IMR-90 (cell line): Measurements from ENCODE around the gene EDN2. TPM values are rescaled to one million over a fixed set of nuclear protein-coding genes. Genes with fewer than 3 reads are reported as not detected.

Experiments
- ATAC-seq: fragments of 200-7000 bp; cut with Tn5 transposase; 2 replicates; pipeline ENCODE4 v1.9.1; 2020; ENCODE audit warnings: low read depth, mild to moderate bottlenecking, moderate library complexity
- BruUV-seq: library from RNA; stranded (reverse); fragments of 400-500 nt; replicated peaks from 2 replicates; lab custom pipeline; 2021; lab: Mats Ljungman, UMichigan
- CTCF ChIA-PET: fragments of 300-600 bp; formaldehyde crosslinking; extraction: SDS; loops from one replicate; lab custom pipeline; 2021; ENCODE audit warnings: antibody characterized with exemption; lab: Yijun Ruan, JAX
- POLR2A ChIA-PET: fragments of 300-600 bp; sonication (Branson Sonifier 250); formaldehyde crosslinking; loops from one replicate; lab custom pipeline; 2022; ENCODE audit warnings: antibody characterized with exemption; ENCODE audit not compliant: unreplicated experiment; lab: Charles Lee
- DNase-seq: peaks from one replicate; pipeline ENCODE4 v3.0.0; 2013
- H2AFZ ChIP-seq: replicated peaks from 2 replicates; pipeline ENCODE3; 2013; ENCODE audit warnings: low read length, mild to moderate bottlenecking; ENCODE audit not compliant: poor library complexity
- H2AK5ac ChIP-seq: 2 replicates; pipeline ENCODE4 v1.6.1; 2013; ENCODE audit warnings: low read depth, low read length, inconsistent platforms
- H2AK9ac ChIP-seq: replicated peaks from 2 replicates; pipeline ENCODE3; 2013; ENCODE audit warnings: mild to moderate bottlenecking, low read depth, low read length, moderate library complexity; ENCODE audit not compliant: poor library complexity
- H2BK120ac ChIP-seq: 2 replicates; pipeline ENCODE4 v1.6.1; 2013; ENCODE audit warnings: low read depth, low read length, inconsistent platforms
- H2BK15ac ChIP-seq: 3 replicates; pipeline ENCODE4 v1.6.1; 2013; ENCODE audit warnings: low read depth, low read length, inconsistent platforms
- H2BK20ac ChIP-seq: 2 replicates; pipeline ENCODE4 v1.6.1; 2013; ENCODE audit warnings: low read depth, mild to moderate bottlenecking, inconsistent platforms, low read length, moderate library complexity
- H2BK5ac ChIP-seq: 2 replicates; pipeline ENCODE4 v1.6.1; 2013; ENCODE audit warnings: mild to moderate bottlenecking, low read depth, low read length, inconsistent platforms; ENCODE audit not compliant: poor library complexity, severe bottlenecking
- H3K14ac ChIP-seq: replicated peaks from 2 replicates; pipeline ENCODE4 v1.6.1; 2013; ENCODE audit warnings: low read depth, low read length, inconsistent platforms
- H3K18ac ChIP-seq: 2 replicates; pipeline ENCODE4 v1.6.1; 2013; ENCODE audit warnings: low read depth, low read length, control low read depth
- H3K23ac ChIP-seq: 2 replicates; pipeline ENCODE4 v1.6.1; 2013; ENCODE audit warnings: low read depth, low read length, inconsistent platforms
- H3K27ac ChIP-seq: 2 replicates; pipeline ENCODE4 v1.5.1; 2013; ENCODE audit warnings: mild to moderate bottlenecking, control low read depth, low read length; ENCODE audit not compliant: insufficient read depth
- H3K27me3 ChIP-seq: 2 replicates; pipeline ENCODE4 v1.6.1; 2013; ENCODE audit warnings: low read length; ENCODE audit not compliant: control insufficient read depth, insufficient read depth
- H3K36me3 ChIP-seq: 2 replicates; pipeline ENCODE4 v1.6.1; 2013; ENCODE audit warnings: low read length, mixed read lengths; ENCODE audit not compliant: control insufficient read depth, insufficient read depth
- H3K4ac ChIP-seq: 2 replicates; pipeline ENCODE4 v1.6.1; 2013; ENCODE audit warnings: low read depth, low read length, inconsistent platforms
- H3K4me1 ChIP-seq: 2 replicates; pipeline ENCODE4 v1.6.1; 2013; ENCODE audit warnings: low read length, mixed read lengths; ENCODE audit not compliant: control insufficient read depth, insufficient read depth
- H3K4me2 ChIP-seq: 2 replicates; pipeline ENCODE4 v1.6.1; 2013; ENCODE audit warnings: low read depth, mild to moderate bottlenecking, control low read depth, low read length, moderate library complexity
- H3K4me3 ChIP-seq: 2 replicates; pipeline ENCODE4 v1.5.1; 2013; ENCODE audit warnings: low read depth, mild to moderate bottlenecking, control low read depth, low read length, moderate library complexity; ENCODE audit not compliant: insufficient read depth
- H3K56ac ChIP-seq: 2 replicates; pipeline ENCODE4 v1.6.1; 2013; ENCODE audit warnings: low read length, inconsistent platforms; ENCODE audit not compliant: insufficient read depth; ENCODE audit errors: extremely low read depth
- H3K79me1 ChIP-seq, 2 experiments: 2 replicates each; pipeline ENCODE4 v1.6.1; 2013; ENCODE audit warnings: low read length in 2 of 2, inconsistent platforms in 1 of 2, low read depth in 1 of 2
- H3K9ac ChIP-seq: 2 replicates; pipeline ENCODE4 v1.6.1; 2013; ENCODE audit warnings: low read depth, low read length, control low read depth
- H3K9me1 ChIP-seq: 2 replicates; pipeline ENCODE4 v1.6.1; 2013; ENCODE audit warnings: low read length, inconsistent platforms; ENCODE audit not compliant: insufficient read depth
- H3K9me3 ChIP-seq: 2 replicates; pipeline ENCODE4 v1.6.1; 2013; ENCODE audit warnings: low read length; ENCODE audit not compliant: control insufficient read depth, insufficient read depth
- H4K20me1 ChIP-seq: 2 replicates; pipeline ENCODE4 v1.6.1; 2013; ENCODE audit warnings: low read length, inconsistent platforms; ENCODE audit not compliant: insufficient read depth
- H4K5ac ChIP-seq: 2 replicates; pipeline ENCODE4 v1.6.1; 2013; ENCODE audit warnings: mild to moderate bottlenecking, low read depth, low read length, control low read depth
- H4K8ac ChIP-seq, 2 experiments: 2 replicates each; pipeline ENCODE4 v1.6.1; 2013; ENCODE audit warnings: low read depth in 2 of 2, low read length in 2 of 2, control low read depth in 1 of 2, inconsistent platforms in 1 of 2
- H4K91ac ChIP-seq: 2 replicates; pipeline ENCODE4 v1.6.1; 2013; ENCODE audit warnings: low read depth, low read length, inconsistent platforms; ENCODE audit not compliant: insufficient read depth
- BHLHE40 ChIP-seq: fragments of 150-350 bp; IDR thresholded peaks from 2 replicates; pipeline ENCODE4 v1.6.1; 2016; ENCODE audit warnings: mild to moderate bottlenecking, low read depth, low read length
- CEBPB ChIP-seq: IDR thresholded peaks from 2 replicates; pipeline ENCODE4 v1.6.1; 2012; ENCODE audit warnings: low read depth, low read length, improper control_type of control experiment
- CTCF ChIP-seq: conservative IDR thresholded peaks from 2 replicates; pipeline ENCODE4 v1.5.1; 2012; ENCODE audit warnings: mild to moderate bottlenecking, low read depth, low read length, improper control_type of control experiment
- FOS ChIP-seq: fragments of 150-350 bp; IDR thresholded peaks from 2 replicates; pipeline ENCODE4 v1.6.1; 2016; ENCODE audit warnings: low read depth, low read length
- MAFK ChIP-seq: IDR thresholded peaks from 2 replicates; pipeline ENCODE4 v1.6.1; 2012; ENCODE audit warnings: low read depth, low read length, improper control_type of control experiment
- MAZ ChIP-seq: IDR thresholded peaks from 2 replicates; pipeline ENCODE4 v1.6.1; 2012; ENCODE audit warnings: low read depth, mild to moderate bottlenecking, low read length, improper control_type of control experiment, moderate library complexity, borderline replicate concordance
- MXI1 ChIP-seq: IDR thresholded peaks from 2 replicates; pipeline ENCODE4 v1.6.1; 2012; ENCODE audit warnings: low read depth, mild to moderate bottlenecking, low read length, moderate library complexity, borderline replicate concordance
- NFE2L2 ChIP-seq: fragments of 150-350 bp; IDR thresholded peaks from 2 replicates; pipeline ENCODE4 v1.6.1; 2016; ENCODE audit warnings: low read depth, mild to moderate bottlenecking, low read length
- POLR2A ChIP-seq: IDR thresholded peaks from 2 replicates; pipeline ENCODE4 v1.6.1; 2012; ENCODE audit warnings: mild to moderate bottlenecking, low read depth, low read length
- RAD21 ChIP-seq: IDR thresholded peaks from 2 replicates; pipeline ENCODE4 v1.6.1; 2012; ENCODE audit warnings: low read length, improper control_type of control experiment
- RCOR1 ChIP-seq: IDR thresholded peaks from 2 replicates; pipeline ENCODE4 v1.6.1; 2012; ENCODE audit warnings: mild to moderate bottlenecking, low read length, improper control_type of control experiment; ENCODE audit not compliant: insufficient replicate concordance
- RFX5 ChIP-seq: IDR thresholded peaks from 2 replicates; pipeline ENCODE4 v1.8.0; 2012; ENCODE audit warnings: low read depth, mild to moderate bottlenecking, low read length, moderate library complexity
- SMC3 ChIP-seq: fragments of 150-350 bp; IDR thresholded peaks from 2 replicates; pipeline ENCODE4 v1.6.1; 2016; ENCODE audit warnings: low read depth, mild to moderate bottlenecking, antibody characterized with exemption, low read length, moderate library complexity
- USF2 ChIP-seq: fragments of 150-350 bp; IDR thresholded peaks from 2 replicates; pipeline ENCODE4 v1.6.1; 2017; ENCODE audit warnings: mild to moderate bottlenecking, antibody characterized with exemption, low read length, low read depth
- WGBS, 2 experiments: methylation state at CpG; one replicate each; pipeline versions ENCODE4 v1.1.5 to v1.1.7; 2013; ENCODE audit warnings: missing lambda C conversion rate in 2 of 2; ENCODE audit not compliant: insufficient read length in 1 of 2; ENCODE audit errors: extremely low coverage in 2 of 2; 5-methylcytosine and 5-hydroxymethylcytosine counted together
- dilution Hi-C: fragments of 300-500 bp; cut with HindIII; formaldehyde crosslinking; loops from one replicate; pipeline ENCODE4 v1.14.3; 2018; ENCODE audit warnings: low sequenced_read_pairs; ENCODE audit not compliant: unreplicated experiment
- in situ Hi-C: fragments of 300-500 bp; cut with MboI; formaldehyde crosslinking; loops from 3 replicates; pipeline ENCODE4 v1.14.3; 2019; ENCODE audit warnings: low sequenced_read_pairs, inconsistent platforms, mixed read lengths
- intact Hi-C: fragments of 100-400 bp; cut with micrococcal nuclease; formaldehyde crosslinking; loops from 2 replicates; pipeline ENCODE4 v1.10.0; 2022
- polyA plus RNA-seq, 3 experiments: library from polyadenylated mRNA; depleted of rRNA; stranded (reverse); fragments of >200 nt; gene quantifications; 2 replicates each; pipeline ENCODE4 v1.2.3, GENCODE V29; 2012; ENCODE audit warnings: low replicate concordance in 1 of 3
- total RNA-seq: library from RNA; depleted of rRNA; stranded (reverse); fragments of >200 nt; gene quantifications from 2 replicates; pipeline ENCODE4 v1.2.3, GENCODE V29; 2012
- TF ChIP-seq, protein P1 (sequence below): fragments of 150-350 bp; IDR thresholded peaks from 2 replicates; pipeline ENCODE4 v1.6.1; 2016; ENCODE audit warnings: low read depth, mild to moderate bottlenecking, low read length, moderate library complexity, borderline replicate concordance

Gene EDN2
- total and polyA plus RNA-seq, 2 of the 4 experiments (the other 2 are of a cell fraction) = 0.27 TPM; not detected in 1

DNA sequence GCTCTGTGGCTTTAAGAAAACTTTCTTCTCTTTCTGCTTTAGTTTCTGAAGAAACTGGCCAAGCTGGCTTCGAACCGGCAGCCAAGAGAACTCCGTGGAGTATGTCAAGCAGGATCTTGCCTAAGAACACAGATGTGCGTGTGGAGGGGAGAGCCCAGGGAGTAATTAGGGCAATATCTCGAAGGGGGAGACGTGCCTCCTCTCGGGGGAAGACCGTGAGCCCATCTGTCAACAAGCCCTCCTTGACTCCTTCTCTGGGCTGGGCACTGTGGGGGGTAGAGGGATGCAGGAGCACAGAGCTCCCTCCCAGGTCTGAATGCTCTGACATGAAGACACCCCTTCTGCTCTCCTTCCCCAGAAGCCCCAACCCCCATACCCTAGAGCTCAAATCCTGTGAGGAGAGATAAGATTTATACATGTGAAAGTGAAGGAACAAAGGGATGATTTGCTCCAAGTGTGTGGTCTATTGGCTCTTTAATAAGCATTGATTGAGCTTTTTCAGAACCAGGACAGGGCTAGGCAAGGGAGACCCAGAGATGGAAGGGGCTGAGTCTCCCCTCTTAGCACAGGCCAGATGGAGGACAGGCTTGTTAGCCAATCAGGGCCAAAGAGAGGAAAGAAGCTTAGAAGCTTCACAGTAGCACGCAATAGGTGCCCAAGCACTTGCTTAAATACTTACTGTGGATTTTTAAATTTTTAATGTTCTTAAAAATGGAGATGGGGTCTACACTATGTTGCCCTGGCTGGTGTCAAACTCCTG is 37.5 kb downstream of the EDN2 start:
- H2AFZ ChIP-seq = no peak overlapping the region
- no peaks in the 10 kb centered on the region for H3K36me3 ChIP-seq
- no peak overlapping the region for H2BK120ac ChIP-seq
- H3K4ac ChIP-seq = no peak overlapping the region
- H2BK20ac ChIP-seq = no peak overlapping the region
- H3K4me2 ChIP-seq = no peak overlapping the region
- no peak overlapping the region for H3K18ac ChIP-seq
- H2AK9ac ChIP-seq = no peak overlapping the region
- no peak overlapping the region for H3K27ac ChIP-seq
- no peak overlapping the region for H3K14ac ChIP-seq
- H3K27me3 ChIP-seq = peaks cover 19% of the 10 kb centered on the region
- H3K9me3 ChIP-seq = peaks cover 13% of the 10 kb centered on the region
- no peak overlapping the region for H4K5ac ChIP-seq
- intact Hi-C loops (no loop called here), in situ Hi-C loops (no loop called here), dilution Hi-C loops (no loop called here)
- DNase-seq = no peak
- H2BK5ac ChIP-seq = no peak overlapping the region
- no peaks in the 10 kb centered on the region for H4K20me1 ChIP-seq
- no peaks in the 10 kb centered on the region for H3K79me1 ChIP-seq
- no peak overlapping the region for H4K91ac ChIP-seq
- CTCF ChIA-PET = interaction anchor here (0.7 kb wide), 1 partner anchor 13 kb away, joined by 3 read pairs; no protein-coding TSS in a partner anchor
- POLR2A ChIA-PET = no interaction called here
- no peak overlapping the region for H2BK15ac ChIP-seq
- H3K9ac ChIP-seq = no peak overlapping the region
- no peak overlapping the region for H3K4me3 ChIP-seq
- H3K56ac ChIP-seq = no peak overlapping the region
- H3K9me1 ChIP-seq = 0 out of 2 replicates have a peak, but pooled peaks cover 2% of the 10 kb centered on the region
- H3K23ac ChIP-seq = no peak overlapping the region
- no peak overlapping the region for H4K8ac ChIP-seq
- BruUV-seq = no TSS peak
- no peaks in the 10 kb centered on the region for H3K4me1 ChIP-seq
- ATAC-seq = no peak
- H2AK5ac ChIP-seq = no peak overlapping the region
- WGBS, 2 experiments = 45% methylated on average over 2 of the region's 9 CpGs; no CpG with 5 or more reads in 1 of the 2 experiments
- TF ChIP-seq MXI1 = no peak
- no peak for TF ChIP-seq SMC3
- TF ChIP-seq NFE2L2 = no peak
- TF ChIP-seq BHLHE40 = no peak
- TF ChIP-seq RAD21 = no peak
- TF ChIP-seq MAFK = no peak
- TF ChIP-seq POLR2A = no peak
- TF ChIP-seq, protein P1, sequence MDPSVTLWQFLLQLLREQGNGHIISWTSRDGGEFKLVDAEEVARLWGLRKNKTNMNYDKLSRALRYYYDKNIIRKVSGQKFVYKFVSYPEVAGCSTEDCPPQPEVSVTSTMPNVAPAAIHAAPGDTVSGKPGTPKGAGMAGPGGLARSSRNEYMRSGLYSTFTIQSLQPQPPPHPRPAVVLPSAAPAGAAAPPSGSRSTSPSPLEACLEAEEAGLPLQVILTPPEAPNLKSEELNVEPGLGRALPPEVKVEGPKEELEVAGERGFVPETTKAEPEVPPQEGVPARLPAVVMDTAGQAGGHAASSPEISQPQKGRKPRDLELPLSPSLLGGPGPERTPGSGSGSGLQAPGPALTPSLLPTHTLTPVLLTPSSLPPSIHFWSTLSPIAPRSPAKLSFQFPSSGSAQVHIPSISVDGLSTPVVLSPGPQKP = no peak
- TF ChIP-seq CEBPB = no peak
- TF ChIP-seq USF2 = no peak
- TF ChIP-seq FOS = no peak
- no peak for TF ChIP-seq CTCF
- no peak for TF ChIP-seq RFX5
- TF ChIP-seq RCOR1 = no peak
- TF ChIP-seq MAZ = no peak
